ENCODE data around the gene PPIG. TPM values are rescaled to one million over a fixed set of nuclear protein-coding genes. Genes with fewer than 3 reads are reported as not detected.
"Not testable (repeated sequence)": the region's sequence is repeated elsewhere in the genome, so short reads cannot be mapped to it uniquely, and the experiment has no call there.

Gene PPIG
- total RNA-seq, 2 donors from 2014 or later = 59.5 to 72.7 TPM

DNA sequence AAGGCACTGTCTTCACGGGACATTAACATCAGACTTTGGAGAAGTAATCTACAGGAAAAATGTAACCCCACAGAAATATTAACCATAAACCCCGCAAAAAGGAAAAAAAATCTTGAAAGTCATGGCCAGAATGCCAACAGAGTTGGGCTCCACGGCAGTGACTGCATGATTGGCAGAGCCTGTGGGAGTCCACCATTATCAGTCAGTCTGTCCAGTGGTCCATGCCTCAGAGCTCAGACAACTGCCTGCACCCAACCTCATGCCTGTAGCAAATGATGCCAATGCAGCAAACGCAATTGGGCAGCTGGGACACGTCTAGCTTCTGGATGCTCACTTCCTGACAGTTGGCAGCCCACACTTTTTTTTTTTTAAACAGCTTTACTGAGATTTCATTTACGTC is 5.1 kb upstream of the PPIG start:
- peaks cover 17% of the 10 kb centered on the region for H3K9me3 ChIP-seq (ENCODE audit: control insufficient read depth, low read length)
- H3K27ac Mint-ChIP-seq = no peak overlapping the region
- no peak for DNase-seq
- peaks cover 2% of the 10 kb centered on the region for H3K36me3 Mint-ChIP-seq (ENCODE audit: low read depth)
- no peaks in the 10 kb centered on the region for H3K36me3 ChIP-seq (ENCODE audit: control insufficient read depth, insufficient read depth, low read length)
- H3K4me3 ChIP-seq (ENCODE audit: low read length) = no peak overlapping the region
- WGBS, 2 experiments (ENCODE audit: insufficient coverage in 1 of 2, insufficient read length in 1 of 2) = 74 to 85% methylated on average over 4 to 6 of the region's 6 CpGs
- H3K4me1 Mint-ChIP-seq = no peaks in the 10 kb centered on the region
- peaks cover 9% of the 10 kb centered on the region for H3K27me3 ChIP-seq (ENCODE audit: control insufficient read depth, insufficient read depth, low read length, poor library complexity, severe bottlenecking)
- no peak overlapping the region for H3K27ac ChIP-seq (ENCODE audit: low read depth, low read length)
- H3K4me1 ChIP-seq (ENCODE audit: control insufficient read depth, insufficient read depth, low read length) = no peaks in the 10 kb centered on the region
- TF ChIP-seq, protein P1, sequence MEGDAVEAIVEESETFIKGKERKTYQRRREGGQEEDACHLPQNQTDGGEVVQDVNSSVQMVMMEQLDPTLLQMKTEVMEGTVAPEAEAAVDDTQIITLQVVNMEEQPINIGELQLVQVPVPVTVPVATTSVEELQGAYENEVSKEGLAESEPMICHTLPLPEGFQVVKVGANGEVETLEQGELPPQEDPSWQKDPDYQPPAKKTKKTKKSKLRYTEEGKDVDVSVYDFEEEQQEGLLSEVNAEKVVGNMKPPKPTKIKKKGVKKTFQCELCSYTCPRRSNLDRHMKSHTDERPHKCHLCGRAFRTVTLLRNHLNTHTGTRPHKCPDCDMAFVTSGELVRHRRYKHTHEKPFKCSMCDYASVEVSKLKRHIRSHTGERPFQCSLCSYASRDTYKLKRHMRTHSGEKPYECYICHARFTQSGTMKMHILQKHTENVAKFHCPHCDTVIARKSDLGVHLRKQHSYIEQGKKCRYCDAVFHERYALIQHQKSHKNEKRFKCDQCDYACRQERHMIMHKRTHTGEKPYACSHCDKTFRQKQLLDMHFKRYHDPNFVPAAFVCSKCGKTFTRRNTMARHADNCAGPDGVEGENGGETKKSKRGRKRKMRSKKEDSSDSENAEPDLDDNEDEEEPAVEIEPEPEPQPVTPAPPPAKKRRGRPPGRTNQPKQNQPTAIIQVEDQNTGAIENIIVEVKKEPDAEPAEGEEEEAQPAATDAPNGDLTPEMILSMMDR (conservative IDR thresholded peaks at IDR 0.05) = no peak
- peaks cover 28% of the 10 kb centered on the region for H3K27me3 Mint-ChIP-seq (ENCODE audit: insufficient read depth)
- no peak overlapping the region for H3K9ac ChIP-seq (ENCODE audit: extremely low read depth, low read length, poor library complexity, severe bottlenecking)
- no peak overlapping the region for H3K4me3 Mint-ChIP-seq
- peaks cover 28% of the 10 kb centered on the region for H3K9me3 Mint-ChIP-seq

DNA sequence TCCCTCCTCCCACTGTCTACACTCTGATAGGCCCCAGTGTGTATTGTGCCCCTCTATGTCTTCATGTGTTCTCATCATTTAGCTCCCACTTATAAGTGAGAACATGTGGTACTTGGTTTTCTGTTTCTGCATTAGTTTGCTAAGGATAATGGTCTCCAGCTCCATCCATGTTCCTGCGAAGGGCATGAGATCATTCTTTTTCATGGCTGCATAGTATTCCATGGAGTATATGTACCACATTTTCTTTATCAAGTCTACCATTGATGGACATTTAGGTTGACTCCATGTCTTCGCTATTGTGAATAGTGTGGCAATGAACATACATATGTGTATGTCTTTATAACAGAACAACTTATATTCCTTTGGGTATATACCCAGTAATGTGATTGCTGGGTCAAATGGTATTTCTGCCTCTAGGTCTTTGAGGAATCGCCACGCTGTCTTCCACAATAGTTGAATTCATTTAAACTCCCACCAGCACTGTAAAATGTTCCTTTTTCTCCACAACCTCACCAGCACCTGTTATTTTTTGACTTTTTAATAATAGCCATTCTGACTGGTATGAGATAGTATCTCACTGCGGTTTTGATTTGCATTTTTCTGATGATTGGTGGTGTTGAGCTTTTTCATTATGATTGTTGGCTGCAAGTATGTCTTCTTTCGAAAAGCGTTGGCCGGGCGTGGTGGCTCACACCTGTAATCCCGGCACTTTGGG is 1.4 kb upstream of the PPIG start:
- peaks cover 24% of the 10 kb centered on the region for H3K27me3 Mint-ChIP-seq (ENCODE audit: insufficient read depth)
- H3K27ac ChIP-seq (ENCODE audit: low read depth, low read length); H3K27ac Mint-ChIP-seq; H3K36me3 Mint-ChIP-seq (ENCODE audit: low read depth); H3K36me3 ChIP-seq (ENCODE audit: control insufficient read depth, insufficient read depth, low read length); H3K27me3 ChIP-seq (ENCODE audit: control insufficient read depth, insufficient read depth, low read length, poor library complexity, severe bottlenecking); H3K9ac ChIP-seq (ENCODE audit: extremely low read depth, low read length, poor library complexity, severe bottlenecking); DNase-seq; H3K4me1 ChIP-seq (ENCODE audit: control insufficient read depth, insufficient read depth, low read length): not testable (repeated sequence)
- H3K4me1 Mint-ChIP-seq = peaks cover 11% of the 10 kb centered on the region
- WGBS, 2 experiments (ENCODE audit: insufficient coverage in 1 of 2, insufficient read length in 1 of 2) = 92 to 95% methylated on average over 7 to 10 of the region's 10 CpGs
- peaks cover 18% of the 10 kb centered on the region for H3K9me3 Mint-ChIP-seq
- Histone ChIP-seq H3K9me3 (ENCODE audit: control insufficient read depth, low read length) (peaks cover 18% of the 10 kb centered on the region), H3K4me3 (ENCODE audit: low read length) (peak overlapping the region; percentile 3)
- H3K4me3 Mint-ChIP-seq = peak overlapping the region; percentile 97

DNA sequence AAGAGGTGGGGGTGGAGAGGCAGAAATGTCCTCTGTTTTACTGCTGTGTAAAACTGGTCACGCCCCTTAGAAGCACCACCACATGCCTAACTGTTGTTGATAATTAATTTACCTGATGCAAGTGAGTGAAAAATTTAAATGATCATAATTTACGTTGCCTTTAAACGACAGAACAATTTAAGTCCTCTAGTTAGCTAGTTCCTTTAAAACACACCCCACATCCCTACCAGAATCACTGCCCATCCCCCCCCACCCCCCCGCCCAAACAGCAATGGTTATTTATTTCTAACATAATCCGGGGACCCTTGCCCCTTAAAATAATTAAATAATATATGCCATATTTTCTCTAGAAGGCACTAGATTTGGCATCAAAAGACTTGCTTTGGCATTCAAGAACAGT is 633 bp upstream of the PPIG start:
- WGBS, 2 experiments (ENCODE audit: insufficient coverage in 1 of 2, insufficient read length in 1 of 2) = 92% methylated on average over 3 of the region's 5 CpGs; no CpG with 5 or more reads in 1 of the 2 experiments
- TF ChIP-seq, protein P1 (conservative IDR thresholded peaks at IDR 0.05) = no peak
- Mint-ChIP-seq H3K4me1 (peaks cover 11% of the 10 kb centered on the region), H3K9me3 (peaks cover 18% of the 10 kb centered on the region), H3K36me3 (ENCODE audit: low read depth) (peaks cover 8% of the 10 kb centered on the region), H3K27me3 (ENCODE audit: insufficient read depth) (peaks cover 17% of the 10 kb centered on the region), H3K27ac (no peak overlapping the region), H3K4me3 (peak overlapping the region; percentile 97)
- no peaks in the 10 kb centered on the region for H3K36me3 ChIP-seq (ENCODE audit: control insufficient read depth, insufficient read depth, low read length)
- DNase-seq = no peak
- peak overlapping the region; percentile 100 for H3K4me3 ChIP-seq (ENCODE audit: low read length)
- peaks cover 18% of the 10 kb centered on the region for H3K9me3 ChIP-seq (ENCODE audit: control insufficient read depth, low read length)
- no peak overlapping the region for H3K9ac ChIP-seq (ENCODE audit: extremely low read depth, low read length, poor library complexity, severe bottlenecking)
- peaks cover 9% of the 10 kb centered on the region for H3K27me3 ChIP-seq (ENCODE audit: control insufficient read depth, insufficient read depth, low read length, poor library complexity, severe bottlenecking)
- no peaks in the 10 kb centered on the region for H3K4me1 ChIP-seq (ENCODE audit: control insufficient read depth, insufficient read depth, low read length)
- H3K27ac ChIP-seq (ENCODE audit: low read depth, low read length) = no peak overlapping the region

All from endodermal cell (in vitro differentiated cells).